PFSK-1 (cell line): ENCODE results near the gene OPCML.

Source experiments
- POLR2AphosphoS5 ChIP-seq: IDR thresholded peaks from 2 replicates; pipeline ENCODE4 v1.6.1; 2012; ENCODE audit warnings: low read depth, mild to moderate bottlenecking, control low read depth, low read length, moderate library complexity
- SIN3A ChIP-seq: IDR thresholded peaks from 2 replicates; pipeline ENCODE4 v1.6.1; 2012; ENCODE audit warnings: mild to moderate bottlenecking, low read length, moderate library complexity, borderline replicate concordance; ENCODE audit not compliant: insufficient read depth

DNA sequence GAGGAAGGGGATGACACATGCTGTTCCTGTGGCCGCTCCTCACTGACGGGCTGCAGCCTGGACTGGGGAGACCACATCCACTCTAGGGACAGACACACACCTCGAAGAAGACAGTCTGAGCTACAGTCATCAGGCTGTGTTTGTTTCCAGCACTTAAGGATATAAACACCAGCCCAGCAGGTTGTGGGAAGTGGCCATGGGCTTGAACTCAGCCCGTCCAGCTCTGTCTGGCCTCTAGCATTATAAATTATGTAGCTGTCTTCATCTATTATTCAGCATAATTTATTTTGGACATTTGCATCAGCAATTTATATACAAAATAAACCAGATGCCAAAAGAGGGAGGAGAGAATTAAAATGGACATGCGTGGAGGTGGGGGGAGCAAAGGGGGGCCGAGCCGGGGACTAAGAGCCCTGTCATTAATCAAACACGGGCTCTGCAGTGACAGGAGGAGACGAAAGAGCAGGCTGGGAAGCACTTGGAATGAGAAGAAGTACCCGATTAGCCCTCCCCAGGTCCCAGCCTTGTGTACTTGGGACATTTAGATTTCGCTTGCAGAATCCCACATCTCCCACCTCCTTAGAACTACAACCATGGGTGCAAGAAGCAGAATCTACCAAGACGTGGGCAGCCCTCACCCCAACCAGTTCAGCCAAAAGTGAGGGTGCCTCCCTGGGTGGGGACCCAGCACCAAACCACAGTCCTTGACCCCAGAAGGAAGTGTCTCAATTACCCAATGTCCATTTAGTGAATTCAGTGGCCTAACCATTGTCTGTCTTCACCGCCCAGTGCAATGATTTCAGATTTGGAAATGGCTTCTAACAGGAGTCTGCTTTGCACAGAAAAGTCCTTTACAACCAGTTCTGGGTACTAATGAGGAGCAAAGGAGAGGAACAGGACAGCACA is 309.6 kb downstream of the OPCML start:
- no peak for TF ChIP-seq POLR2AphosphoS5
- TF ChIP-seq SIN3A = no peak
